ENCODE data around the gene ATP2B3.

GRCh38 chrX:153476666-153477363 is 40.6 kb upstream of the ATP2B3 start:
- TF ChIP-seq CTCF (conservative IDR thresholded peaks at IDR 0.05; ENCODE audit: low read depth, low read length) (no peak), NFE2L2 (IDR thresholded peaks at IDR 0.05; ENCODE audit: low read depth, low read length) (no peak), CHD1 (IDR thresholded peaks at IDR 0.05; ENCODE audit: low read depth, low read length) (no peak), CEBPB (IDR thresholded peaks at IDR 0.05; ENCODE audit: low read depth, low read length) (no peak), POLR2A (IDR thresholded peaks at IDR 0.05; ENCODE audit: low read depth, low read length) (no peak), FOS (IDR thresholded peaks at IDR 0.05; ENCODE audit: low read depth, low read length) (no peak)
